ENCODE data around the gene OSGEPL1.
"Not testable (repeated sequence)": the region's sequence is repeated elsewhere in the genome, so short reads cannot be mapped to it uniquely, and the experiment has no call there.

OSGEPL1 gene

DNA sequence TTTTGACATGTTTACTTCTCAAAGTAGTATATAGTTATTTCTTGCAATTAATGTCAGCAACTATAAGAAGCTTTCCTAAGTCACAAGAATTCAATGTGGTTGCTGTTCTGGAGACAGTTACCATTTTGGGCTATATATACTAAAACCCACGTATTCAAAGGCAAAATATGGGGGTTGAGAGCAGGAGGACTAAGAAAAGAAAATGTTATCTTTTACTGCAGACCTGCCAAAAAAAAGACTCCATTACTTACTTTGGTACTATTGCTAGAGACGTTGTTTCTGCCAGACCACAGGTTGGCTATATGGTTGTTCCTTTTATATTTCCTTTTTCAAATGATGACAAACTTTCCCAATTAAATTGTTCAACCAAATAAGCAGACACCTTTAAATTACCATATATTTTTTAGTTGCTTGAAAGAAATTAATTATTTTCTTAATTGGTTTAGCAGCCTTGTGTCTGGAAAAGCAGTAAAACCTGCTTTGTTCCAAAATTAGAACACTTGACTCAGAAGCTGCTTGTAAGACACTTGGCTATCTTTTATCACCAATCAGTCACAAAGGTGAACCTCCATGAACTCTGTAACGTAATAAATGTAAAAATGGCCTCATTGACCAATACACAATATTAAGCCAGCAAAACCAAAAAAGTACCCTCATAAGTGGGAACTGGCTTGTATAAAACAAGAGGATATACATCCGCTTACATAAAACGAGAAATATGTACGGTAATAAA lies 8.2 kb upstream of the OSGEPL1 start:
- ATAC-seq (ENCODE audit: low read depth) (no peak), DNase-seq (ENCODE audit: low spot score in 2 of 2) (no peak)
- H3K27ac Mint-ChIP-seq: no peak overlapping the region
- no peaks in the 10 kb centered on the region for H3K9me3 Mint-ChIP-seq
- H3K4me1 Mint-ChIP-seq: no peaks in the 10 kb centered on the region
- H3K36me3 Mint-ChIP-seq: peaks cover 12% of the 10 kb centered on the region
- H3K27me3 Mint-ChIP-seq: no peaks in the 10 kb centered on the region
- no peak overlapping the region for H3K4me3 Mint-ChIP-seq

DNA sequence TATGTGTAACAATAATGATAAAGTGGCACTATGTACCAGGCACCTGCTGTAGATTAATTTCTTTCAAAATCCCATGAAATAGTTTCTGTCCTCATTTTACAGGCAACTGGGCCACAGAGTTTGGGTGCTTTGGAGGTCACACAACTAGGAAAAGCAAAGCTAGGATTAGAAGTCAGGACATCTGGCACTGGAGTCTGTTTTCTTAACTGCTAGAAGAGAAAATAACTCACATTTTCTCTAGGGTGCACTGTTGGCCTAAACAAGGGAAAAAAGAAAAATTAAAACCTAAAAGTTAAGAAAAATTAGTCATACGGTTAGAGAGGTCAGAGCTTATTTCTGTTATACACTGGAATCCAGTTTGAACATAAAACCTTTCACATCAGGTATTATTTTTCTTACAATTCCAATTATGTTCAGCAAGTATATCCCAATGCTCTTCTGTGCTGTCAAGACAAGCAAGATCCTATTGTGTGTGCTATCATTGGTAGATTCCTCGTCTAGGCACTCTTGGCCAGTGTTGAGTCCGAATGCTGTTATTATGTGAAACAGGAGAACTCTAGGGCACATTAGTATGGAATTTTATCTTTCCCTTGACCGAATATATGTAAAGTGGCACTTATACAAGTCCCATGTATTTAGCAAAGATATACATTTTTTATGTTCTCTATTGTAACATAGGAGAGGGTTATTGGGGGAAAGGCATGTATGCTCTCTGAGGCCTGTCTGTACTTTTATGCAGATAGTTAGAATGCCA lies 1.5 kb upstream of the OSGEPL1 start:
- DNase-seq (ENCODE audit: low spot score in 2 of 2) (no peak), ATAC-seq (ENCODE audit: low read depth) (no peak)
- Mint-ChIP-seq H3K4me1 (peaks cover 4% of the 10 kb centered on the region), H3K27me3 (no peaks in the 10 kb centered on the region), H3K27ac (peak overlapping the region; percentile 96), H3K36me3 (peaks cover 5% of the 10 kb centered on the region), H3K9me3 (no peaks in the 10 kb centered on the region), H3K4me3 (peak overlapping the region; percentile 27)

DNA sequence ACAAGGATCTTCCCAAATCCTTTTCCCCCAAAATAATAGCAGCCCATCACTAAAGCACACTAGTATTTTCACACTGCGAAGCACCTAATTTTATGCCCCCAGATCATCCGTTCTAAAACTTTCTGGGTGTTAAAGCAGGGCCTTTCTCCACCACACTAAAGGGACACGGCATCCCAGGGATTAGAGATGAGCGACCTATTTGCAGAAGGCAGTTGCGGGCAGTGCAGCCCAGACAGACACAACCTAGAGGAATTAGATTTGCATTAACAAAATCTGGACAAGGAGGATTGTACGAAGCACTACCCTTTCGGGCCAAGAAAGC lies 402 bp downstream of the OSGEPL1 start:
- ATAC-seq (ENCODE audit: low read depth) (no peak), DNase-seq (ENCODE audit: low spot score in 2 of 2) (no peak)
- no peaks in the 10 kb centered on the region for H3K9me3 Mint-ChIP-seq
- peak overlapping the region; percentile 96 for H3K27ac Mint-ChIP-seq
- peaks cover 5% of the 10 kb centered on the region for H3K36me3 Mint-ChIP-seq
- peaks cover 4% of the 10 kb centered on the region for H3K4me1 Mint-ChIP-seq
- no peaks in the 10 kb centered on the region for H3K27me3 Mint-ChIP-seq
- H3K4me3 Mint-ChIP-seq: peak overlapping the region; percentile 92

DNA sequence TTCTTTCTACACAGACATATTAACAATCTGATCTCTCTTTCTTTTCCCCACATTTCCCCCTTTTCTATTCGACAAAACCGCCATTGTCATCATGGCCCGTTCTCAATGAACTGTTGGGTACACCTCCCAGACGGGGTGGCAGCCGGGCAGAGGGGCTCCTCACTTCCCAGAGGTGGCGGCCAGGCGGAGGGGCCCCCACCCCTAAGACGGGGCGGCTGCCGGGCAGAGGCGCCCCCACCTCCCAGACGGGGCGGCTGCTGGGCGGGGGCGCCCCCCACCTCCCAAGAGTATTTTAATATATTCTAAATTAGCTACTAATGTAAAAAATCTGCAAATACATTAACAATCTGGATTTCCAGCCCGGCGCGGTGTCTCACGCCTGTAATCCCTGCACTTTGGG lies 2.4 kb downstream of the OSGEPL1 start:
- not testable (repeated sequence) for H3K27me3 Mint-ChIP-seq; H3K27ac Mint-ChIP-seq; ATAC-seq (ENCODE audit: low read depth); H3K4me1 Mint-ChIP-seq; H3K36me3 Mint-ChIP-seq; H3K4me3 Mint-ChIP-seq; DNase-seq (ENCODE audit: low spot score in 2 of 2); H3K9me3 Mint-ChIP-seq

DNA sequence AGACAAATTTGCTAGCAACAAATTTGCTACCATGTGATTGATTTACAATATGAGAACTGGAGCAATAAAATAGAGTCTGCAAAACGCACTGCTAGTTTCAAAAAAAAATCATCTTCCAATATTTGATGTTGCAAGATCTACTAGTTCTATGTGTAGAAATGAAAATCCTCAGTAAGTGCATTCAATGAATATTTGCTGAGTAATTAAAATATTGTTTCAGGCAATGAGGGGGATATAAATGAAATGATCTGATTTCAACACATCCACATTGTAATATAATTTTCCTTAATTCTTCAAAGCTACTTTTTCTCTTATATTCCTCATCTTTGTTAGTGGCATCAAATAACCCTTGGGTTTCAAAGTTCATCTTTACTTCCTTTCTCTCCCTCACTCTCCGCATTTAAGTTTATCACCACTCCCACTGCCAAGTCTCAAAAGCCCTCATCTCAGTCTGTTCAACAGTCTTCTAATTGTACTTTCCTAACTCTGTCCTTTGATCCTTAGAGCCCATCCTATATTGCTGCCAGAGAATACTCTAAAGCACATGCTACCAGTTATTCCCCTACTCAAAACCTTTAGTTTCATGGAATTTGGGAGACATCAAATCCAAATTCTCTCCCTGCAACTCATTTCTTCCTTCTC lies 6.2 kb downstream of the OSGEPL1 start:
- ATAC-seq (ENCODE audit: low read depth): no peak
- Mint-ChIP-seq H3K27me3 (no peaks in the 10 kb centered on the region), H3K9me3 (no peaks in the 10 kb centered on the region), H3K4me3 (no peak overlapping the region), H3K27ac (no peak overlapping the region), H3K36me3 (peaks cover 7% of the 10 kb centered on the region), H3K4me1 (no peaks in the 10 kb centered on the region)
- no peak for DNase-seq (ENCODE audit: low spot score in 2 of 2)

DNA sequence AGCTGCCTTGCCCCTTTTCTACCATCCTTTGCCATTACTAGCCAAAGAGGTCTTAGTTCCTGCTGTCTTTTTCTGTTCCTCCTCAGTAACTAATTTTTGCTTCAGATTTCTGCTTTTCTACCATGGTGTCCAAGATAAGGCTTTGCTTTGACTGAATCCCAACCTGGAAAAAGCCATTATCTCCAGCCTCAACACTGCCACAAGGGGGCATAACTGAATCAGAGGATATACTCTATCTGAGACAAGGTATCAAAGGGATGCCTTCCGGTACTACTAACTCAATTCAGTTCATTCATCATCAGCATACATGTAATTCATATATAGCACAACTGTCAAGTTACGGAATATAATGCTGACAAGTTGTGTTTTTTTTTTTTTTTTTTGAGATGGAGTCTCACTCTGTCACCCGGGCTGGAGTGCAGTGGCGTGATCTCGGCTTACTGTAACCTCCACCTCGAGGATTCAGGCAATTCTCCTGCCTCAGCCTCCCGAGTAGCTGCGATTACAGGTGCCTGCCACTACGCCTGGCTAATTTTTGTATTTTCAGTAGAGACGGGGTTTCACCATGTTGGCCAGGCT lies 11.4 kb downstream of the OSGEPL1 start:
- peak; percentile 70 for ATAC-seq (ENCODE audit: low read depth)
- Mint-ChIP-seq H3K27me3 (no peaks in the 10 kb centered on the region), H3K4me1 (no peaks in the 10 kb centered on the region), H3K27ac (peak overlapping the region; percentile 80), H3K4me3 (no peak overlapping the region), H3K9me3 (no peaks in the 10 kb centered on the region), H3K36me3 (peaks cover 10% of the 10 kb centered on the region)
- DNase-seq (ENCODE audit: low spot score in 2 of 2): peak; percentile 16

DNA sequence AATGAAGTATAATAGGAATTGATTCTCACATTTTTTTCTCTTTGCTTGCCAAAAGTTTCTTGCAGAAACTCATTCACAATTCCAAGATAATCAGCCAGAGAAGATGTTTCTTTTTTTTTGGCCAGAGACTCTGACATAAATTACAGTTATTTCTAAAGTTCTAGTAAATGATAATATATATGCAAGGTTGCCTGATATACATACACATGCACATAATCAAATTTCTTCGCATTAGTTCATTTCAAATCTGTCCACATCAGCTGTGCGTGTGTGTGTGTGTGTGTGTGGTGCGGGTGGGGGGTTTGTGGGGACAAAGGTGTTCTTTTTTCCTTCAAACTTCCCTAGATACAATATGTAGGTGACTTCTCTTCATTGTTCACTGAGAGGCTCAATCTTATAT lies 33.2 kb downstream of the OSGEPL1 start:
- no peaks in the 10 kb centered on the region for H3K4me1 Mint-ChIP-seq
- H3K27ac Mint-ChIP-seq: no peak overlapping the region
- peaks cover 6% of the 10 kb centered on the region for H3K36me3 Mint-ChIP-seq
- no peak overlapping the region for H3K4me3 Mint-ChIP-seq
- H3K9me3 Mint-ChIP-seq: no peaks in the 10 kb centered on the region
- DNase-seq (ENCODE audit: low spot score in 2 of 2) (no peak), ATAC-seq (ENCODE audit: low read depth) (no peak)
- no peaks in the 10 kb centered on the region for H3K27me3 Mint-ChIP-seq

DNA sequence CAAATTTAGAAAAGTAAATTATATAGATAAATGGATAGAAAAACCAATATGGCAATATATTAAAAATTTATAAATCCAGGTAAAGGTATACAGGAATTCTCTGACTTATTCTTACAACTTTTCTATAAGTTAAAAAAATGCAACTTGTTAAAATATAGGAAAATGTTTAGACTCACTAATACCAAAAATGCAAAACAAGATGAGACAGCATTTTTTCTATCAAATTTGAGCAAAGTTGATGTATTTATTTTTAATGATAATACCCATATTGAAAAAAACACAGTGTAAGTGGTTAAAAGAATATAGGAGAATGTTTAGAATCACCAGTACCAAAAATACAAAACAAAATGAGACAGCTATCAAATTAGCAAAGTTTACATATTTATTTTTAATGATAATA lies 35.7 kb downstream of the OSGEPL1 start:
- Mint-ChIP-seq H3K4me1 (no peaks in the 10 kb centered on the region), H3K27me3 (no peaks in the 10 kb centered on the region), H3K36me3 (peaks cover 3% of the 10 kb centered on the region), H3K9me3 (no peaks in the 10 kb centered on the region), H3K4me3 (no peak overlapping the region), H3K27ac (no peak overlapping the region)
- no peak for DNase-seq (ENCODE audit: low spot score in 2 of 2)
- no peak for ATAC-seq (ENCODE audit: low read depth)

DNA sequence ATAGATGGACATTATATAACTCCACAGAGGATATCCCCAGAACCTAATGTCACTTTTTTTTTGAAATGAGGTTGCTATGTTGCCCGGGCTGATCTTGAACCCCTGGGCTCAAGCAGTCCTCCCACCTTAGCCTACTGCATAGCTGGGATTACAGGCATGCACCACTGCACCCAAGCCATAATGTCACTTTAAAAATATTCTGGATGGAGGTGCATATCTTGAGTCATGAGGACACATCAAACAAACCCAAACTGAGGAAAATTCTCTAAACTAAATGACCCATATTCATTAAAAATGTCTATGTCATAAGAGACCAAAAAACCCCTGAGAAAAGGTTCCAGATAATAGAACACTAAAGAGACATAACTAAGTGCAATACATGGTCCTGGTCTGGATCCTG lies 36.3 kb downstream of the OSGEPL1 start:
- DNase-seq (ENCODE audit: low spot score in 2 of 2) (no peak), ATAC-seq (ENCODE audit: low read depth) (no peak)
- Mint-ChIP-seq H3K27ac (no peak overlapping the region), H3K4me1 (no peaks in the 10 kb centered on the region), H3K36me3 (peaks cover 5% of the 10 kb centered on the region), H3K9me3 (no peaks in the 10 kb centered on the region), H3K27me3 (no peaks in the 10 kb centered on the region), H3K4me3 (no peak overlapping the region)

DNA sequence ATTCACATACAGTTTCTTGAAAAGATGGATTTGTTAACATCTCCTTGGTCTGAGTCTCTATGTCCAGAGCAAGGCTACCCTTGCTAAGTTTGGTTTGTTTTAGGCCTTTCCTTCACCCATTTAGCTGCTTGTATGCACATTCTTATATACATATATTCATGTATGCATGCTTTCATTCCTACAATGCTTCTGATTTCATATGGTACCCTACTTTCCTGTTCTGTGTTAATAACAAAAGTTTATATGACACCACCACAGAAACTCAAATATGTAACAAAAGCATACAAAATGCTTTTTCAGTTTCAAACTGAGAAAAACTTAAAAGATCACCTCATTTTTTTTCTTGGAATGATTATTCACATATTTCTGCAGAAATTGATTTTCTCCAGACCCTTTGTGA lies 39.4 kb downstream of the OSGEPL1 start:
- DNase-seq (ENCODE audit: low spot score in 2 of 2): no peak
- Mint-ChIP-seq H3K27me3 (no peaks in the 10 kb centered on the region), H3K27ac (no peak overlapping the region), H3K9me3 (no peaks in the 10 kb centered on the region), H3K4me1 (no peaks in the 10 kb centered on the region), H3K4me3 (no peak overlapping the region), H3K36me3 (peaks cover 6% of the 10 kb centered on the region)
- ATAC-seq (ENCODE audit: low read depth): no peak

DNA sequence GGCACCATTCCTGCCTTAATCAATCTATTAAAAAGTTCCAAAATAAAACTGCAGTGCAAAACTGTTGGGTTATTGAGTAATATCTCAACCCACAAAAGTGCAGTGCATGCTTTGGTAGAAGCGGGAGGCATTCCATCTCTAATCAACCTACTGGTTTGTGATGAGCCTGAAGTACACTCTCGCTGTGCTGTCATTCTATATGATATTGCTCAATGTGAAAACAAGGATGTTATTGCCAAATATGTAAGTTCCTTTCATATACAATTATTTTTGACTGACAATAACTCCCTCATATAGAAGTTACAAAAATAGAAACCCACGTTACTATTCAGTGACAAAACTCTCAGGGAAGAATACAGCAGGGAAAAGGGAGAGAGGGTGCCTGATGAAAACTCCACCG lies 43.0 kb downstream of the OSGEPL1 start:
- Mint-ChIP-seq H3K27ac (no peak overlapping the region), H3K4me1 (no peaks in the 10 kb centered on the region), H3K27me3 (no peaks in the 10 kb centered on the region), H3K36me3 (peaks cover 9% of the 10 kb centered on the region), H3K4me3 (no peak overlapping the region), H3K9me3 (peaks cover 6% of the 10 kb centered on the region)
- DNase-seq (ENCODE audit: low spot score in 2 of 2) (no peak), ATAC-seq (ENCODE audit: low read depth) (no peak)

DNA sequence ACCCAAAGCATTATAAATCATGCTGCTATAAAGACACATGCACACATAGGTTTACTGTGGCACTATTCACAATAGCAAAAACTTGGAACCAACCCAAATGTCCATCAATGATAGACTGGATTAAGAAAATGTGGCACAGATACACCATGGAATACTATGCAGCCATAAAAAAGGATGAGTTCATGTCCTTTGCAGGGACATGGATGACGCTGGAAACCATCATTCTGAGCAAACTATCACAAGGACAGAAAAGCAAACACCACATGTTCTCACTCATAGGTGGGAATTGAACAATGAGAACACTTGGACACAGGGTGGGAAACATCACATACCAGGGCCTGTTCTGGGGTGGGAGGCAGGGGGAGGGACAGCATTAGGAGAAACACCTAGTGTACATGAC lies 45.0 kb downstream of the OSGEPL1 start:
- DNase-seq (ENCODE audit: low spot score in 2 of 2); H3K4me1 Mint-ChIP-seq; H3K9me3 Mint-ChIP-seq; ATAC-seq (ENCODE audit: low read depth); H3K27me3 Mint-ChIP-seq; H3K27ac Mint-ChIP-seq; H3K36me3 Mint-ChIP-seq; H3K4me3 Mint-ChIP-seq: not testable (repeated sequence)

DNA sequence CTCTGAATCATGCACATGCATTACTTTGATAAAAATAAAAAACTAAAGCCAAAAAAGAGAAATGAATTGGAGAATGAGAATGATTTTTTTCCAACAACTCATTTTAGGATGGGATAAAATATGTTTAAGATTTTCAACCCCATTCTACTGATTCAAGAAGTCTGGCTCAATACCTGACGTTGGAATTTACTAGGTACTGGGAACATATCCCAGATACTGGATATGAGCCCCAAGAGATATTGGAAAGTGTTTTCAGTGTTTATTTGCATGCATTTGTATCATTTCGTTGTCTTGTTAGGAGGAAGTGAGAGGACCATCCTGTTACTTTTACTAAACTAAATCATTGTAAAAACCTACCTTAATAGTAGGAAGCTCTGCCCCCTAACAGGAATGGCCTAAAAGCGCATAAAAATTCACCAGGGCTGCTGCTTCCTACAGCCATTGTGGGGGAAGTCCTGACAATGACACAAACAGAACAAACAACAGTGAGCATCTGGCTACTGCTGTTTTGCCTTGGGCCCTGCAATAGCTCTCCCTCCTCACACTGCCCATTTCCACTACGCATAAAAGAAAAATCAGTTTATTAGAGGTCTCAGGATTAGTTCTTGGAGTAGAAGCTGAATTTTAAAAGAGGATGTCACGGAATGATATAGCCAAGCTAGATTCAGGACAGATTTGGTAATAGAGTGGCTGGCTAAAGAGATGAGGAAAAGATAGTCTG lies 52.9 kb downstream of the OSGEPL1 start:
- Mint-ChIP-seq H3K27ac (no peak overlapping the region), H3K27me3 (no peaks in the 10 kb centered on the region), H3K36me3 (peaks cover 6% of the 10 kb centered on the region), H3K4me1 (no peaks in the 10 kb centered on the region), H3K9me3 (no peaks in the 10 kb centered on the region), H3K4me3 (no peak overlapping the region)
- ATAC-seq (ENCODE audit: low read depth): no peak
- DNase-seq (ENCODE audit: low spot score in 2 of 2): no peak

DNA sequence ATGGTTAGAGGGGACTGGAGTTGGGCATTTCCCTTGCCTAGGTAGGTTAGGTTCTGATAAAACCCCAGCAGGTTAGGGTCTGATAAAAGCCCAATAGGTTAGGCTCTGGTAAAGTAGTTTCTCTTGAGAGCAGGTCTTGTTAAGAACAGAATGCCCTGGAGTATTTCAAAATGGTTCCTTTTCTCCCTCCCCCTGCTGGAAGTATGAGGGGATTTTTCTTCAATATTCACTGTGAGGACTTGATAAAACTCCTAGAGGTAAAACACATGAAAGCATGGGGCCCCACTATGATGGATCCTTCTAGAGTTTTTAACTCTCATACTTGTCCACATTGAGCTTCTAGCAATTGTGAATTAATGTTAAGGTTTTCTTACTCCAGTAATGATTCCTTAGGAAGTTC lies 60.5 kb downstream of the OSGEPL1 start:
- Mint-ChIP-seq H3K4me3 (no peak overlapping the region), H3K4me1 (no peaks in the 10 kb centered on the region), H3K36me3 (no peaks in the 10 kb centered on the region), H3K27ac (no peak overlapping the region), H3K9me3 (no peaks in the 10 kb centered on the region), H3K27me3 (no peaks in the 10 kb centered on the region)
- DNase-seq (ENCODE audit: low spot score in 2 of 2) (no peak), ATAC-seq (ENCODE audit: low read depth) (no peak)
